Astrocyte (in vitro differentiated cells and primary cell): ENCODE results near the gene KANK4. TPM values are rescaled to one million over a fixed set of nuclear protein-coding genes. Genes with fewer than 3 reads are reported as not detected.

Experiments used
- DNase-seq: peaks from one replicate; pipeline ENCODE4 v3.0.0-alpha.2; 2010; ENCODE audit warnings: low read depth
- FAIRE-seq: peaks from 2 replicates; lab custom pipeline; 2011; peaks lifted over from hg19 to GRCh38; lab: Jason Lieb, UNC
- H2AFZ ChIP-seq: 2 replicates; pipeline ENCODE4 v1.6.0; 2012; ENCODE audit warnings: low read depth, low read length, inconsistent platforms
- H3K27ac ChIP-seq: 2 replicates; pipeline ENCODE4 v1.5.1; 2011; ENCODE audit warnings: low read depth, low read length, inconsistent platforms
- H3K27me3 ChIP-seq: 2 replicates; pipeline ENCODE4 v1.6.0; 2011; ENCODE audit warnings: low read length, inconsistent platforms; ENCODE audit not compliant: insufficient read depth
- H3K36me3 ChIP-seq: 2 replicates; pipeline ENCODE4 v1.5.1; 2011; ENCODE audit warnings: low read length, inconsistent platforms; ENCODE audit not compliant: insufficient read depth
- H3K4me1 ChIP-seq: 2 replicates; pipeline ENCODE4 v1.5.1; 2011; ENCODE audit warnings: low read length, inconsistent platforms; ENCODE audit not compliant: insufficient read depth
- H3K4me2 ChIP-seq: 2 replicates; pipeline ENCODE4 v1.6.0; 2012; ENCODE audit warnings: low read length, inconsistent platforms
- H3K4me3 ChIP-seq: 2 replicates; pipeline ENCODE4 v1.5.1; 2011; ENCODE audit warnings: low read depth, mild to moderate bottlenecking, low read length, inconsistent platforms; ENCODE audit not compliant: insufficient read depth
- H3K79me2 ChIP-seq: 2 replicates; pipeline ENCODE4 v1.6.0; 2012; ENCODE audit warnings: mild to moderate bottlenecking, low read length, inconsistent platforms; ENCODE audit not compliant: insufficient read depth
- H3K9ac ChIP-seq: 2 replicates; pipeline ENCODE4 v1.6.0; 2012; ENCODE audit warnings: mild to moderate bottlenecking, low read length, inconsistent platforms
- H3K9me3 ChIP-seq: 2 replicates; pipeline ENCODE4 v1.5.1; 2012; ENCODE audit warnings: low read depth, mild to moderate bottlenecking, low read length, inconsistent platforms; ENCODE audit not compliant: insufficient read depth
- H4K20me1 ChIP-seq: 2 replicates; pipeline ENCODE4 v1.6.0; 2012; ENCODE audit warnings: low read length, inconsistent platforms; ENCODE audit not compliant: insufficient read depth
- H3K27ac Mint-ChIP-seq: one replicate; pipeline ENCODE4 v1.8.0; 2021; ENCODE audit warnings: mild to moderate bottlenecking, mixed read lengths; ENCODE audit not compliant: unreplicated experiment
- H3K27me3 Mint-ChIP-seq: one replicate; pipeline ENCODE4 v1.8.0; 2021; ENCODE audit warnings: low read depth, mixed read lengths; ENCODE audit not compliant: unreplicated experiment
- H3K36me3 Mint-ChIP-seq: one replicate; pipeline ENCODE4 v1.8.0; 2021; ENCODE audit warnings: low read depth, mixed read lengths; ENCODE audit not compliant: unreplicated experiment
- H3K4me1 Mint-ChIP-seq: one replicate; pipeline ENCODE4 v1.8.0; 2021; ENCODE audit warnings: low read depth, mixed read lengths; ENCODE audit not compliant: unreplicated experiment
- H3K4me3 Mint-ChIP-seq: one replicate; pipeline ENCODE4 v1.8.0; 2021; ENCODE audit warnings: mild to moderate bottlenecking, moderate library complexity, mixed read lengths; ENCODE audit not compliant: unreplicated experiment
- H3K9me3 Mint-ChIP-seq: one replicate; pipeline ENCODE4 v1.8.0; 2021; ENCODE audit warnings: mild to moderate bottlenecking, mixed read lengths; ENCODE audit not compliant: unreplicated experiment
- EZH2 ChIP-seq: IDR thresholded peaks from 2 replicates; pipeline ENCODE4 v1.6.1; 2012; ENCODE audit warnings: mild to moderate bottlenecking, low read length, inconsistent platforms; ENCODE audit not compliant: insufficient read depth
- total RNA-seq: library from RNA; stranded (reverse); gene quantifications from 2 replicates; pipeline ENCODE4 v1.2.1, GENCODE V29; 2021
- TF ChIP-seq, protein P1 (sequence below): IDR thresholded peaks from 2 replicates; pipeline ENCODE4 v1.5.1; 2011; ENCODE audit warnings: low read depth, mild to moderate bottlenecking, inconsistent platforms, low read length, moderate library complexity; ENCODE audit not compliant: insufficient read depth

KANK4 gene
- total RNA-seq, 1 donor from 2014 or later, result 8.5 TPM

DNA sequence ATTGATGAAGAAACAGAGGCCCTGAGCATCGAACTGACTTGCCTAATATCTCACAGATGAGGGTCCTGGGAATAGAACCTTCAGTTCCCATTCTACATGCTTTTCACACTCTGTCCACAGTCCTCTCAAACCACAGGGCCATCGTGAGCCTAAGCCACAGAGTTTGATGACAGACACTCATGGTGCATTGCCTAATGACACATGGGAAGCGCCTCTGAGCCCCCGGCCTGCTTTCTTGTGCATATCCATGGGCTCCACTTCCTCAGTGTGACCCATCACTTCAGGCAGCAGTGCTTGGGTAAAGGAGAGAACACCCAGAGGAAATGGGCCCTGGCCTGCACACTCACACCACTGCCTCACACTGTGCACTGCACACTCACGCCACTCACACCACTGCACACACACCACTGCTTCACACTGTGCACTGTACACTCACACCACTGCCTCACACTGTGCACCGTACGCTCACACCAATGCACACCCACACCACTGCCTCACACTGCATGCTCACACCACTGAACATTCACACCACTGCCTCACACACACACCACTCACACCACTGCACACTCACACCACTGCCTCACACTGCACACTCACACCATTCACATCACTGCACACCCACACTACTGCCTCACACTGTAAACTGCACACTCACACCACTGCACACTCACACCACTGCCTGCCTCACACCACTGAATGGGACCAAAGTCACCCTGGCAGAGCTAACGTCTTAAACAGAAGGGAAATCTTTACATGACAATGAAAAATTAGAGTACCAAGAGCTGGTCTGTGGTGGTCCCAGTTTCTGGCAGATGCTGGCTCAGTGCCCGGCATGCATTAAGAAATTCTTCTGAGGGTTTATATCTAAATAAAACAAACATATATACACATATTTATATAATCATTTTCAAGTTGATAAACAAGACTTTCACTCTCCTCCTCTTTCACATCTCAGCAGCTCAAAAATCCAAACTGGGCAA, 53.0 kb downstream of the KANK4 start:
- H3K4me1 ChIP-seq, result no peaks in the 10 kb centered on the region
- no peaks in the 10 kb centered on the region for H4K20me1 ChIP-seq
- H3K27me3 ChIP-seq, result peaks cover 12% of the 10 kb centered on the region
- no peaks in the 10 kb centered on the region for H3K36me3 ChIP-seq
- H3K4me2 ChIP-seq, result no peak overlapping the region
- Mint-ChIP-seq H3K27ac (no peak overlapping the region), H3K36me3 (peaks cover 12% of the 10 kb centered on the region), H3K27me3 (no peaks in the 10 kb centered on the region), H3K9me3 (peaks cover 6% of the 10 kb centered on the region), H3K4me1 (peaks cover 12% of the 10 kb centered on the region), H3K4me3 (no peak overlapping the region)
- H3K27ac ChIP-seq, result no peak overlapping the region
- H3K9ac ChIP-seq, result no peak overlapping the region
- no peak overlapping the region for H2AFZ ChIP-seq
- no peak for DNase-seq
- H3K79me2 ChIP-seq, result no peaks in the 10 kb centered on the region
- no peak overlapping the region for H3K4me3 ChIP-seq
- FAIRE-seq, result no peak
- no peaks in the 10 kb centered on the region for H3K9me3 ChIP-seq
- TF ChIP-seq, protein P1, sequence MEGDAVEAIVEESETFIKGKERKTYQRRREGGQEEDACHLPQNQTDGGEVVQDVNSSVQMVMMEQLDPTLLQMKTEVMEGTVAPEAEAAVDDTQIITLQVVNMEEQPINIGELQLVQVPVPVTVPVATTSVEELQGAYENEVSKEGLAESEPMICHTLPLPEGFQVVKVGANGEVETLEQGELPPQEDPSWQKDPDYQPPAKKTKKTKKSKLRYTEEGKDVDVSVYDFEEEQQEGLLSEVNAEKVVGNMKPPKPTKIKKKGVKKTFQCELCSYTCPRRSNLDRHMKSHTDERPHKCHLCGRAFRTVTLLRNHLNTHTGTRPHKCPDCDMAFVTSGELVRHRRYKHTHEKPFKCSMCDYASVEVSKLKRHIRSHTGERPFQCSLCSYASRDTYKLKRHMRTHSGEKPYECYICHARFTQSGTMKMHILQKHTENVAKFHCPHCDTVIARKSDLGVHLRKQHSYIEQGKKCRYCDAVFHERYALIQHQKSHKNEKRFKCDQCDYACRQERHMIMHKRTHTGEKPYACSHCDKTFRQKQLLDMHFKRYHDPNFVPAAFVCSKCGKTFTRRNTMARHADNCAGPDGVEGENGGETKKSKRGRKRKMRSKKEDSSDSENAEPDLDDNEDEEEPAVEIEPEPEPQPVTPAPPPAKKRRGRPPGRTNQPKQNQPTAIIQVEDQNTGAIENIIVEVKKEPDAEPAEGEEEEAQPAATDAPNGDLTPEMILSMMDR, result no peak
- TF ChIP-seq EZH2, result no peak

DNA sequence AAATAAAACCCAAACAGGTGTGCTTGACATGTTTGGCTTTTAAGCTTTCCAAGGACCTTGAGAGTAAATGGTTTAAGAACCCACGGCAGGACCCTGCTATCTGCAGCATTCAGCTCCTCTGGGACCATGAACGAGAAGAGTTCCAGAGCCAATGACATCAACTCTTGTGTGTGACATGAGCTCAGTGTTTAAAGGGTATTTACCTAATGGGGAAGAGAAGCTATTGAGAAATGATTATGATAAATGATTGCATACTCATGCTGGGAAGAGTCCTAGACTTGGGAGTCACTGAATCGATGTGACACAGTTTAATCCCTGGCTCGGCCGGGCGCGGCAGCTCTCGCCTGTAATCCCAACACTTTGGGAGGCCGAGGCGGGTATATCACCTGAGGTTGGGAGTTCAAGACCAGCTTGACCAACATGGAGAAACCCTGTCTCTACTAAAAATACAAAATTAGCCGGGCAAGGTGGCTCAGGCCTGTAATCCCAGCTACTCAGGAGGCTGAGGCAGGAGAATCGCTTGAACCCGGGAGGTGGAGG, 55.4 kb downstream of the KANK4 start:
- H3K4me2 ChIP-seq, result no peak overlapping the region
- FAIRE-seq, result no peak
- H4K20me1 ChIP-seq, result no peaks in the 10 kb centered on the region
- TF ChIP-seq EZH2, result no peak
- TF ChIP-seq, protein P1, result no peak
- no peak overlapping the region for H3K4me3 ChIP-seq
- H3K4me1 ChIP-seq, result no peaks in the 10 kb centered on the region
- Mint-ChIP-seq H3K27ac (no peak overlapping the region), H3K4me1 (peaks cover 9% of the 10 kb centered on the region), H3K27me3 (peaks cover 8% of the 10 kb centered on the region), H3K36me3 (peaks cover 16% of the 10 kb centered on the region), H3K9me3 (peaks cover 6% of the 10 kb centered on the region), H3K4me3 (no peak overlapping the region)
- H3K36me3 ChIP-seq, result no peaks in the 10 kb centered on the region
- H3K79me2 ChIP-seq, result no peaks in the 10 kb centered on the region
- H3K27ac ChIP-seq, result no peak overlapping the region
- no peak for DNase-seq
- H3K9ac ChIP-seq, result no peak overlapping the region
- H3K27me3 ChIP-seq, result peaks cover 8% of the 10 kb centered on the region
- no peak overlapping the region for H2AFZ ChIP-seq
- H3K9me3 ChIP-seq, result no peaks in the 10 kb centered on the region
